ENCODE results near the gene ZNF217. TPM values are rescaled to one million over a fixed set of nuclear protein-coding genes. Genes with fewer than 3 reads are reported as not detected.
"Not testable (repeated sequence)": the region's sequence is repeated elsewhere in the genome, so short reads cannot be mapped to it uniquely, and the experiment has no call there.

The ZNF217 gene
- total and polyA plus RNA-seq, 10 of the 15 experiments (the other 5 are each of a cell fraction or from before 2014, with no cell fraction given): 8.5 to 76.6 (median 40.6) TPM

GRCh38 chr20:53592454-53592991 is 1.1 kb downstream of the ZNF217 start:
- TF ChIP-seq IKZF2 (IDR thresholded peaks at IDR 0.05) (peak in 1 of 2 experiments; percentile 16; a peak in 1 of 4 replicates), TCF12 (IDR thresholded peaks at IDR 0.05; ENCODE audit: low read depth, low read length) (0 out of 2 replicates have a peak, but pooled peaks have one; percentile 35), RUNX3 (IDR thresholded peaks at IDR 0.05; ENCODE audit: low read length) (peak; percentile 18), SP1 (IDR thresholded peaks at IDR 0.05; ENCODE audit: low read depth, low read length) (peak; percentile 17), TAF1 (IDR thresholded peaks at IDR 0.05; ENCODE audit: borderline replicate concordance, low read depth, low read length) (0 out of 2 replicates have a peak, but pooled peaks have one; percentile 45), YY1 (IDR thresholded peaks at IDR 0.05; ENCODE audit: low read depth, low read length) (peak; percentile 48; the same call in 1 of the 2 replicates), ETV6 (conservative IDR thresholded peaks at IDR 0.05 in 1 of 2, IDR thresholded peaks at IDR 0.05 in 1 of 2; ENCODE audit: borderline replicate concordance in 1 of 2, low read depth in 1 of 2) (peak in 1 of 2 experiments; percentile 99; a peak in 1 of 4 replicates), POLR2A (IDR thresholded peaks at IDR 0.05; ENCODE audit: low read depth, low read length) (peak; percentile 54; the same call in 1 of the 2 replicates), ZNF384 (IDR thresholded peaks at IDR 0.05; ENCODE audit: borderline replicate concordance, low read depth, low read length) (peak; percentile 76), BHLHE40 (IDR thresholded peaks at IDR 0.05; ENCODE audit: borderline replicate concordance in 1 of 2, low read depth in 2 of 2, low read length in 1 of 2) (peak; percentile 3 to 71; a peak in 2 of 4 replicates), IKZF1 (conservative IDR thresholded peaks at IDR 0.05) (0 out of 2 replicates have a peak, but pooled peaks have one; percentile 36), TBL1XR1 (IDR thresholded peaks at IDR 0.05; ENCODE audit: low read depth, low read length) (0 out of 2 replicates have a peak, but pooled peaks have one; percentile 36)
- TF ChIP-seq, protein P1, sequence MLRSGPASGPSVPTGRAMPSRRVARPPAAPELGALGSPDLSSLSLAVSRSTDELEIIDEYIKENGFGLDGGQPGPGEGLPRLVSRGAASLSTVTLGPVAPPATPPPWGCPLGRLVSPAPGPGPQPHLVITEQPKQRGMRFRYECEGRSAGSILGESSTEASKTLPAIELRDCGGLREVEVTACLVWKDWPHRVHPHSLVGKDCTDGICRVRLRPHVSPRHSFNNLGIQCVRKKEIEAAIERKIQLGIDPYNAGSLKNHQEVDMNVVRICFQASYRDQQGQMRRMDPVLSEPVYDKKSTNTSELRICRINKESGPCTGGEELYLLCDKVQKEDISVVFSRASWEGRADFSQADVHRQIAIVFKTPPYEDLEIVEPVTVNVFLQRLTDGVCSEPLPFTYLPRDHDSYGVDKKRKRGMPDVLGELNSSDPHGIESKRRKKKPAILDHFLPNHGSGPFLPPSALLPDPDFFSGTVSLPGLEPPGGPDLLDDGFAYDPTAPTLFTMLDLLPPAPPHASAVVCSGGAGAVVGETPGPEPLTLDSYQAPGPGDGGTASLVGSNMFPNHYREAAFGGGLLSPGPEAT (IDR thresholded peaks at IDR 0.05; ENCODE audit: low read depth): peak; percentile 15; the same call in 1 of the 2 replicates
- TF ChIP-seq, protein P2, sequence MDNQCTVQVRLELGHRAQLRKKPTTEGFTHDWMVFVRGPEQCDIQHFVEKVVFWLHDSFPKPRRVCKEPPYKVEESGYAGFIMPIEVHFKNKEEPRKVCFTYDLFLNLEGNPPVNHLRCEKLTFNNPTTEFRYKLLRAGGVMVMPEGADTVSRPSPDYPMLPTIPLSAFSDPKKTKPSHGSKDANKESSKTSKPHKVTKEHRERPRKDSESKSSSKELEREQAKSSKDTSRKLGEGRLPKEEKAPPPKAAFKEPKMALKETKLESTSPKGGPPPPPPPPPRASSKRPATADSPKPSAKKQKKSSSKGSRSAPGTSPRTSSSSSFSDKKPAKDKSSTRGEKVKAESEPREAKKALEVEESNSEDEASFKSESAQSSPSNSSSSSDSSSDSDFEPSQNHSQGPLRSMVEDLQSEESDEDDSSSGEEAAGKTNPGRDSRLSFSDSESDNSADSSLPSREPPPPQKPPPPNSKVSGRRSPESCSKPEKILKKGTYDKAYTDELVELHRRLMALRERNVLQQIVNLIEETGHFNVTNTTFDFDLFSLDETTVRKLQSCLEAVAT (IDR thresholded peaks at IDR 0.05): peak; percentile 90
- intact Hi-C loops (cut with micrococcal nuclease; ENCODE audit: unreplicated experiment); H2AFZ ChIP-seq (ENCODE audit: control insufficient read depth, low read depth, low read length); H3K9me3 ChIP-seq (replicated peaks; ENCODE audit: control insufficient read depth, insufficient read depth, low read length); H3K4me1 ChIP-seq (ENCODE audit: control insufficient read depth, insufficient read depth, low read length); H3K27me3 ChIP-seq (replicated peaks in 1 of 2; ENCODE audit: control insufficient read depth in 2 of 2, insufficient read depth in 2 of 2, low read length in 1 of 2); H4K20me1 ChIP-seq (ENCODE audit: control insufficient read depth, insufficient read depth); in situ Hi-C loops (cut with MboI); DNase-seq (ENCODE audit: low read depth, low spot score); H3K36me3 ChIP-seq (ENCODE audit: control insufficient read depth in 2 of 2, insufficient read depth in 2 of 2, low read length in 1 of 2); BruUV-seq (replicated peaks); FAIRE-seq: not testable (repeated sequence)
- ChIA-PET RAD21 (ENCODE audit: unreplicated experiment) (interaction anchor here (0.8 to 1.6 kb wide), 12 partner anchors 9 to 341 kb away, joined by 3 to 6 read pairs (median 4); no protein-coding TSS in a partner anchor), CTCF (interaction anchor here (0.6 to 0.9 kb wide), 2 partner anchors 323 to 326 kb away, joined by 3 read pairs; no protein-coding TSS in a partner anchor), SMC1A (ENCODE audit: uncharacterized antibody, unreplicated experiment) (interaction anchor here (0.5 to 1.7 kb wide), 4 partner anchors 30 to 280 kb away, joined by 3 to 6 read pairs (median 5); no protein-coding TSS in a partner anchor), POLR2A (interaction anchor here (0.7 to 1.5 kb wide), 7 partner anchors 10 to 349 kb away, joined by 3 to 9 read pairs (median 3); no protein-coding TSS in a partner anchor)
- peak; percentile 58 for ATAC-seq
- 0% methylated on average over 20 of the region's 27 CpGs for WGBS (ENCODE audit: insufficient coverage, insufficient replicate concordance, low lambda C conversion rate, missing lambda C conversion rate)
- Histone ChIP-seq H3K27ac (ENCODE audit: control insufficient read depth, insufficient read depth) (peak overlapping the region; percentile 93), H3K4me3 (peak overlapping the region; percentile 69), H3K79me2 (ENCODE audit: control insufficient read depth, insufficient read depth, low read length) (peaks cover 69% of the 10 kb centered on the region), H3K4me2 (ENCODE audit: control insufficient read depth, insufficient read depth) (peak overlapping the region; percentile 60; the same call in 1 of the 2 replicates), H3K9ac (ENCODE audit: control insufficient read depth, insufficient read depth, low read length) (peak overlapping the region; percentile 92)

All from GM12878 (cell line).